ENCODE measurements around the gene ARID3B. TPM values are rescaled to one million over a fixed set of nuclear protein-coding genes. Genes with fewer than 3 reads are reported as not detected.
"Not testable (repeated sequence)": the region's sequence is repeated elsewhere in the genome, so short reads cannot be mapped to it uniquely, and the experiment has no call there.

Gene ARID3B
- total RNA-seq (4.3 TPM), polyA plus RNA-seq (3.0 TPM)

DNA sequence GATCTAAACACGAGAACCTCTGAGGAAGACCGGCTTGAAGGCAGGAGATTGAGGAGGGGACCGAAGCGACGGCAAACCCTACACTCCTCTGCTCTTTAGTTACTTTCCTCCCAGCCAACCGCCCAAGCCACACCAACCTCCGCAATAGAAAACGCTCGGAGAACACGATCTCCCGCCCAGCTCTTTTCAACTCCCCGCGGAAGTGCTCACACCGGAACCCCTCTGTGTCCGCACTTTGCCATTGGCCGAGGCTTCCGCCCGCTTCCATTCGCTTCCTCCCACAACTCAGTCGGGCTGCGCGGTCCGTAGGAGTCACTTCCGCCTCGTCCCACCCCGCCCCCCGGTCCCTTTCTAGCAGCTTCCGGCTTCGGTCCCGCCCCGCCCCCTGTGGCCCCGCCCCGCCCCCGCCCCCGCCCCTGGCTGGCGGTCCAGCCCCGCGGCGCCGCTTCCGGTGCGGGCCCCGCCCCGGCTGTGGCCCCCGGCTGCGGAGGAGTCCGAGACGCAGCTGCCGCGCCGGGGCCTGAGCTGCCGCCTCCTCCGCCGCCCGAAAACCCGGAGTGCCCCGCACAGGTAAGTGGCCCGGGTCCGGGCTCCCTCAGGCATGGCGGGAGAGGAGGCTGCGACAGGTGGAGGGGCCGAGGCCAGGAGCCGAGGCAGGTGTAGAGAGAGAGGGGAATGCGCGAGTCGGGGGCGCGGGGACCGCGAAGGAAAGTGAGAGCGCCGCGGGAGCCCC, at the start of gene ARID3B:
TSS of gene ARID3B (plus strand) at position 460 of the 733 bp plus-strand sequence. CDS start 2,717 bp downstream, outside the sequence.
- peak; percentile 92 for DNase-seq (ENCODE audit: extremely low spot score)
- under 1% methylated on average over 73 of the region's 73 CpGs for WGBS
- Histone ChIP-seq H3K36me3 (ENCODE audit: insufficient read depth) (no peaks in the 10 kb centered on the region), H3K4me1 (ENCODE audit: insufficient read depth) (no peaks in the 10 kb centered on the region), H3K27ac (ENCODE audit: low read depth) (no peak within 1 kb of the TSS), H3K4me3 (ENCODE audit: low read depth, low read length) (peak within 1 kb of the TSS; percentile 69)

DNA sequence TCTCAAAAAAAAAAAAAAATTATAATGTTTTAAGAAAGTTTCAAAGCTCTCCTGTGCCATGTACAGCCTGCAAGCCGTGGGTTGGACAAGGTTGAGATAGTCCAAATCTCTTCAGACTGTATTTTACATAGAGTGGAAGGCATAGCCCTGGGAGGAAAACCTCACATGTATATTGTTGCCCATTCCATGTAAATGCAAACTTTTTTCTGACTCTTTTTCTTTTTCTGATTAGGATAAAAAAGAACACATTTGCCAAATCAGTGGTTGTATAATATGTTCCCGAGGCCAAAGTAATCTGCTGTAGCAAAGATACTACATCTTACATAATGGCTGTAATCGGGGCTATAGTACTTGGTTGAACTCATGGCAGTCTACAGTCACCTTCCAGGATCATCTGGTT, 44.4 kb upstream of the ARID3B start:
- 87% methylated on average over 3 of the region's 3 CpGs for WGBS
- H3K4me3 ChIP-seq (ENCODE audit: low read depth, low read length) = no peak overlapping the region
- no peak overlapping the region for H3K27ac ChIP-seq (ENCODE audit: low read depth)
- no peaks in the 10 kb centered on the region for H3K36me3 ChIP-seq (ENCODE audit: insufficient read depth)
- DNase-seq (ENCODE audit: extremely low spot score) = no peak
- no peaks in the 10 kb centered on the region for H3K4me1 ChIP-seq (ENCODE audit: insufficient read depth)

GRCh38 chr15:74497584-74497983, 43.4 kb upstream of the ARID3B start:
- H3K4me3 ChIP-seq (ENCODE audit: low read depth, low read length) = no peak overlapping the region
- 80% methylated on average over 2 of the region's 2 CpGs for WGBS
- no peak overlapping the region for H3K27ac ChIP-seq (ENCODE audit: low read depth)
- no peak for DNase-seq (ENCODE audit: extremely low spot score)
- no peaks in the 10 kb centered on the region for H3K4me1 ChIP-seq (ENCODE audit: insufficient read depth)
- no peaks in the 10 kb centered on the region for H3K36me3 ChIP-seq (ENCODE audit: insufficient read depth)

DNA sequence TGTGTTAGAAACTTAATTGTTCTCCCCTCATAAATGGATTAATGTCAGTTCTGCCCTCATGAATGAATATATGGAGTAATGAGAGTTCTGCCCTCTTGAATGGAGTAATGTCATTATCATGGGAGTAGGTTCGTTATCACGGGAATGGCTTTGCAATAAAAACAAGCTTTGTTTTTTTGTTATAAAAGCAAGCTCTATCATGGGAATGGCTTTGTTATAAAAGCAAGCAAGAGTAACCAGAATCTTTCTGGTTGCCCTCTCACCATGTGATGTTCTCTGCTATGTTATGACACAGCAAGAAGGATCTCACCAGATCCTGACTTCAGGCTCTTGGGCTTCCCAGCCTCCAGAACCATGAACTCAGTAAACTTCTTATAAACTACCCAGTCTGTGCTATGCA, 41.7 kb upstream of the ARID3B start:
- Histone ChIP-seq H3K4me3 (ENCODE audit: low read depth, low read length) (no peak overlapping the region), H3K27ac (ENCODE audit: low read depth) (no peak overlapping the region), H3K4me1 (ENCODE audit: insufficient read depth) (no peaks in the 10 kb centered on the region), H3K36me3 (ENCODE audit: insufficient read depth) (no peaks in the 10 kb centered on the region)
- 94% methylated on average over 2 of the region's 2 CpGs for WGBS
- DNase-seq (ENCODE audit: extremely low spot score) = no peak

DNA sequence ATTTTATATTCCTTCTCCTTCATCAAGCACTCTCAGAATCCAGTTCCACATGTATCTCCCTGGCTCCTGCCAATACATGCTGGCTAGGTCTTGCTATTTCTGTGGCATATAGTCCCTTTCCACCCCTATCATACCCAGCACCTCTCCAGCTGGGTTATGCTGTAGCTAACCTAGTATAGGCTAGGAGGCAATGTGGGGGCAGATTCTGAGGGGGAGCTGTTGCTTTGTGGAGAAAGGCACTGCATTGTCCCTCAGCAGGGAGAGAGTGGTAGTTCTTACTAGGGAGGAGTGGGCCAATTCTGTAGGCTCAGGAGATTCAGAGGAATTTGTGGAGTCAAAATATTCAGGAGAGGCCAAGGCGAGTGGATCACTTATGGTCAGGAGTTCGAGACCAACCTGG, 40.6 kb upstream of the ARID3B start:
- no peaks in the 10 kb centered on the region for H3K4me1 ChIP-seq (ENCODE audit: insufficient read depth)
- no peaks in the 10 kb centered on the region for H3K36me3 ChIP-seq (ENCODE audit: insufficient read depth)
- H3K27ac ChIP-seq (ENCODE audit: low read depth) = no peak overlapping the region
- DNase-seq (ENCODE audit: extremely low spot score) = no peak
- 95% methylated on average over 2 of the region's 2 CpGs for WGBS
- H3K4me3 ChIP-seq (ENCODE audit: low read depth, low read length) = no peak overlapping the region

- Histone ChIP-seq H3K36me3 (ENCODE audit: insufficient read depth) (no peaks in the 10 kb centered on the region), H3K27ac (ENCODE audit: low read depth) (no peak overlapping the region), H3K4me1 (ENCODE audit: insufficient read depth) (no peaks in the 10 kb centered on the region), H3K4me3 (ENCODE audit: low read depth, low read length) (no peak overlapping the region)
- DNase-seq (ENCODE audit: extremely low spot score) = no peak
- 86% methylated on average over 3 of the region's 3 CpGs for WGBS
Observed at GRCh38 chr15:74502301-74502700, 38.7 kb upstream of the ARID3B start.

- no peak for DNase-seq (ENCODE audit: extremely low spot score)
- H3K27ac ChIP-seq (ENCODE audit: low read depth) = no peak overlapping the region
- no peaks in the 10 kb centered on the region for H3K4me1 ChIP-seq (ENCODE audit: insufficient read depth)
- 85% methylated on average over 3 of the region's 3 CpGs for WGBS
- H3K36me3 ChIP-seq (ENCODE audit: insufficient read depth) = no peaks in the 10 kb centered on the region
- H3K4me3 ChIP-seq (ENCODE audit: low read depth, low read length) = no peak overlapping the region
Observed at GRCh38 chr15:74504418-74504817, 36.6 kb upstream of the ARID3B start.

- 94% methylated on average over 4 of the region's 4 CpGs for WGBS
- Histone ChIP-seq H3K36me3 (ENCODE audit: insufficient read depth) (no peaks in the 10 kb centered on the region), H3K4me1 (ENCODE audit: insufficient read depth) (no peaks in the 10 kb centered on the region), H3K27ac (ENCODE audit: low read depth) (no peak overlapping the region), H3K4me3 (ENCODE audit: low read depth, low read length) (no peak overlapping the region)
- no peak for DNase-seq (ENCODE audit: extremely low spot score)
Observed at GRCh38 chr15:74504836-74505235, 36.2 kb upstream of the ARID3B start.

DNA sequence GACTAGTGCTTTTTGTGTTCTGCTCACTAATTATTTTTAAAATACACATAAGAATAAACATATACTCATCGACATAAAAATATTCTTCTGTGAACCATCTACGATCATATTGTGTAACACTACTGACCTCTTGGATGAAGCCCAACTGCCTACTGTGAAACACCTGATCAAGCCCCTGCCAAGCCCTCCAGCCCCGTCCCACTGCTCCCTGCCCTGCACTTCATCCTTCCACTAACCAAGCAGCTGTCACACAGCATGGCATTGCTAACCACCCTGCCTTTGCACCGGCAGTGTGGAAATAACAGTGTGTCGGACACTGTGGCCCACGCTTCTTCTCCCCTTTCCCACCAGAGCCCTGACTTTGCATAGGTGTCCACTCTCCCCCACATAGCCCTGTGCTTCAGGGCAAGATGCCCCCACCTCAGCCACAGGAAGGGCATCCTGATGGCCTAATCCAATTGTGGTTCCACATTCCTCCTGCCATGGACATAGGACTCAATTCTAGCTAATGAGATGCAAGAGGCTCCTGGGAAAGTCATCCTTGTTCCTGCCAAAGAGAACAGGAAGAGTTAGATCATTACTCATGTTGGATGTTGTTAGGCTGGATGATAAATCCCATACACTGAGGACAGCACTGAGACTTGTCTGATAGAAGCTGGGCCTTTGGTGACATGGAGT, 35.0 kb upstream of the ARID3B start:
- DNase-seq (ENCODE audit: extremely low spot score) = no peak
- Histone ChIP-seq H3K36me3 (ENCODE audit: insufficient read depth) (no peaks in the 10 kb centered on the region), H3K4me1 (ENCODE audit: insufficient read depth) (no peaks in the 10 kb centered on the region), H3K27ac (ENCODE audit: low read depth) (no peak overlapping the region), H3K4me3 (ENCODE audit: low read depth, low read length) (no peak overlapping the region)
- 92% methylated on average over 6 of the region's 6 CpGs for WGBS

- Histone ChIP-seq H3K4me3 (ENCODE audit: low read depth, low read length) (no peak overlapping the region), H3K4me1 (ENCODE audit: insufficient read depth) (no peaks in the 10 kb centered on the region), H3K27ac (ENCODE audit: low read depth) (no peak overlapping the region), H3K36me3 (ENCODE audit: insufficient read depth) (no peaks in the 10 kb centered on the region)
- 97% methylated on average over 4 of the region's 4 CpGs for WGBS
- no peak for DNase-seq (ENCODE audit: extremely low spot score)
Observed at GRCh38 chr15:74506515-74506840, 34.5 kb upstream of the ARID3B start.

- Histone ChIP-seq H3K36me3 (ENCODE audit: insufficient read depth) (no peaks in the 10 kb centered on the region), H3K27ac (ENCODE audit: low read depth) (no peak overlapping the region), H3K4me3 (ENCODE audit: low read depth, low read length) (no peak overlapping the region), H3K4me1 (ENCODE audit: insufficient read depth) (no peaks in the 10 kb centered on the region)
- DNase-seq (ENCODE audit: extremely low spot score) = no peak
- WGBS = 79% methylated on average over 4 of the region's 4 CpGs
Observed at GRCh38 chr15:74511583-74511982, 29.4 kb upstream of the ARID3B start.

DNA sequence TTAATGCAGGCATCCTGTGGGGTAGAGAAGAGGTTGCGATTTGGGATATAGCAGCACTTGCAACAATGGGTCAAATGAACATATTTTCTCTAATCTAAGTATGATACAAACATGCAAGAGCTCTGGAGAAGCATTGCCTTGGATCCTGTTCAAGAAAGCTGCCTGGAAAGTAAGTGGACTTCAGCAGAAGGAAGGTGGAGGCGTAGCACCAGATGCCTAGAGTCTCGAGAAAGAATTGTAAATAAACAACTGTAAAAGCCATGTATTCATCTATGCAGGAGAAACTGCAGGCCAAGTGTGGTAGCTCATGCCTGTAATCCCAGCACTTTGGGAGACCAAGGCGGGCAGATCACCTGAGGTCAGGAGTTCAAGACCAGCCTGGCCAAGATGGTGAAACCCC, 27.0 kb upstream of the ARID3B start:
- not testable (repeated sequence) for H3K4me1 ChIP-seq (ENCODE audit: insufficient read depth); DNase-seq (ENCODE audit: extremely low spot score); H3K36me3 ChIP-seq (ENCODE audit: insufficient read depth); H3K27ac ChIP-seq (ENCODE audit: low read depth); H3K4me3 ChIP-seq (ENCODE audit: low read depth, low read length)
- WGBS = 49% methylated on average over 4 of the region's 4 CpGs

DNA sequence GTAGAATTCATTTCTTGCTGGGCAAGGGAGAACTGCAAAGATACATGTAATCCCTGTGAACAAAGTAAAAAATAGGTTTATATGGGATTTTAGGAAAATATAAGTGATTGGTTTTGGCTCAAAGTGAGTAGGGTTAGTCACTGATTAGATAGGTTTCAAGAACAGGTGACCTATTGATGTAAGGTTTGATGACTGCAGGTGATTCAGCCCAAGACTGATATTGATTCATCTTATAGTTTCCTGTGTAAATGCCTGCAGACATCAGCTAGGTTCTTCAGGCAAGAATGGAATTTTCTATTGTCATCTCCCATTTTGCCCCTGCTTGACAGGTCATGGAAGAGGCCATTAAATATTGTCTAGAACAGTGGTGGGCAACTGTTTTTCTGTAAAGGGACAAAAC, 23.9 kb upstream of the ARID3B start:
- no peaks in the 10 kb centered on the region for H3K36me3 ChIP-seq (ENCODE audit: insufficient read depth)
- no peaks in the 10 kb centered on the region for H3K4me1 ChIP-seq (ENCODE audit: insufficient read depth)
- DNase-seq (ENCODE audit: extremely low spot score) = no peak
- H3K4me3 ChIP-seq (ENCODE audit: low read depth, low read length) = no peak overlapping the region
- no peak overlapping the region for H3K27ac ChIP-seq (ENCODE audit: low read depth)

GRCh38 chr15:74519311-74519710, 21.7 kb upstream of the ARID3B start:
- H3K36me3 ChIP-seq (ENCODE audit: insufficient read depth) = no peaks in the 10 kb centered on the region
- WGBS = 81% methylated on average over 4 of the region's 4 CpGs
- no peak overlapping the region for H3K4me3 ChIP-seq (ENCODE audit: low read depth, low read length)
- H3K4me1 ChIP-seq (ENCODE audit: insufficient read depth) = no peaks in the 10 kb centered on the region
- H3K27ac ChIP-seq (ENCODE audit: low read depth) = no peak overlapping the region
- DNase-seq (ENCODE audit: extremely low spot score) = no peak
